ENCODE measurements around the gene PASK.

GRCh38 chr2:241140445-241140840 is 8.8 kb downstream of the PASK start:
- TF ChIP-seq EZH2 (IDR thresholded peaks at IDR 0.05; ENCODE audit: insufficient read depth, poor library complexity, severe bottlenecking) (no peak), EZH2phosphoT487 (IDR thresholded peaks at IDR 0.05; ENCODE audit: insufficient read depth, low read depth) (no peak)
